NOMO-1 treated with DMSO at 0.1 percent for 48 hours (cell line): ENCODE measurements around the gene IGSF8.

Source experiments
- DNase-seq: peaks from one replicate; lab custom pipeline; 2025; ENCODE audit not compliant: unreplicated experiment; lab: John Stamatoyannopoulos, UW

The IGSF8 gene

DNA sequence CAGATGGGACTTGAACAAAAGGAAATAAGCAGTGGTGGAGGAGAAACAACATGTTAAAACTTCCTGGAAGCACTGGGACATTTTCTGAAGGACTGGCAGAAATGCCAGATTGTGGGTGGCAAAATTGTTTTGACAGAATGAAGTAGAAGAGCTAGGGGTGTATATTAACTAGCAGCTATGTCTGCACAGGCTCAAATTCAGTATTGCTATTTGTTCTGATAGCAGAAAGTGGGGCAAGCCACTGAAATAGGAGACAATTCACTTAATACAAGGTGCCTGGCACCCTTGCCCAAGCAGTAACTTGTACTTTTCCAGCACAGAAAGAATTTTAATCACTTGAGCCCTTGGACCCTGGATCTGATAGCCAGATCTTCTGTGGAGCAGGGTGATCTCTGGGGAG, 54.9 kb downstream of the IGSF8 start:
- no peak for DNase-seq
